OCI-LY3 (cell line): ENCODE data around the gene FSTL5.

ENCODE experiments used
- H2AFZ ChIP-seq: fragments of 200-600, 300-600 bp; shearing (Covaris generic); 2 replicates; pipeline ENCODE4 v1.6.0; 2014; ENCODE audit warnings: antibody characterized with exemption, low read depth, low read length
- H3K27ac ChIP-seq: fragments of 200-600, 300-600 bp; sonication (generic); 2 replicates; pipeline ENCODE4 v1.5.1; 2014; ENCODE audit warnings: mild to moderate bottlenecking, low read length, moderate library complexity, mixed read lengths
- H3K27me3 ChIP-seq: fragments of 200-600, 300-600 bp; sonication (generic); 2 replicates; pipeline ENCODE4 v1.6.1; 2014; ENCODE audit warnings: low read depth, low read length, mixed read lengths
- H3K36me3 ChIP-seq: fragments of 200-600, 300-600 bp; sonication (generic); replicated peaks from 2 replicates; pipeline ENCODE3; 2014; ENCODE audit warnings: low read depth, low read length, mixed read lengths
- H3K4me1 ChIP-seq: fragments of 300-600, 200-600 bp; sonication (generic); 2 replicates; pipeline ENCODE4 v1.6.1; 2014; ENCODE audit warnings: low read length, mixed read lengths
- H3K4me2 ChIP-seq: fragments of 200-600, 300-600 bp; sonication (generic); 2 replicates; pipeline ENCODE4 v1.6.1; 2014; ENCODE audit warnings: low read length, mixed read lengths
- H3K4me3 ChIP-seq: fragments of 300-600, 200-600 bp; sonication (generic); 2 replicates; pipeline ENCODE4 v1.5.1; 2014; ENCODE audit warnings: antibody characterized with exemption, mild to moderate bottlenecking, low read length, moderate library complexity
- H3K79me2 ChIP-seq: fragments of 300-600, 200-600 bp; shearing (Covaris generic); 2 replicates; pipeline ENCODE4 v1.6.1; 2014; ENCODE audit warnings: mild to moderate bottlenecking, low read length, mixed read lengths
- H3K9ac ChIP-seq: fragments of 300-600, 200-600 bp; shearing (Covaris generic); 2 replicates; pipeline ENCODE4 v1.6.0; 2014; ENCODE audit warnings: mild to moderate bottlenecking, low read length, moderate library complexity
- H3K9me3 ChIP-seq: fragments of 200-600, 300-600 bp; shearing (Covaris generic); 2 replicates; pipeline ENCODE4 v1.6.1; 2014; ENCODE audit warnings: low read length, mixed read lengths; ENCODE audit not compliant: insufficient read depth
- H4K20me1 ChIP-seq: fragments of 200-600, 300-600 bp; sonication (generic); 2 replicates; pipeline ENCODE4 v1.6.1; 2016; ENCODE audit warnings: low read length, mixed read lengths; ENCODE audit not compliant: insufficient read depth
- CTCF ChIP-seq: fragments of 200-600, 300-600 bp; sonication (generic); IDR thresholded peaks from 2 replicates; pipeline ENCODE4 v1.5.1; 2014; ENCODE audit warnings: antibody characterized with exemption, low read length, low read depth
- EZH2phosphoT487 ChIP-seq: fragments of 200-600 bp; shearing (Covaris generic); IDR thresholded peaks from 2 replicates; pipeline ENCODE4 v1.6.1; 2018; ENCODE audit warnings: antibody characterized with exemption, mixed run types, low read depth

The FSTL5 gene

GRCh38 chr4:161714022-161714751 lies 449.6 kb downstream of the FSTL5 start:
- no peak overlapping the region for H3K27ac ChIP-seq
- no peak overlapping the region for H3K9ac ChIP-seq
- H3K9me3 ChIP-seq = no peaks in the 10 kb centered on the region
- H3K36me3 ChIP-seq = no peaks in the 10 kb centered on the region
- H3K4me1 ChIP-seq = no peaks in the 10 kb centered on the region
- no peak overlapping the region for H3K4me3 ChIP-seq
- no peak overlapping the region for H2AFZ ChIP-seq
- no peaks in the 10 kb centered on the region for H4K20me1 ChIP-seq
- no peak overlapping the region for H3K4me2 ChIP-seq
- TF ChIP-seq CTCF (no peak), EZH2phosphoT487 (no peak)
- H3K79me2 ChIP-seq = no peaks in the 10 kb centered on the region
- no peaks in the 10 kb centered on the region for H3K27me3 ChIP-seq

DNA sequence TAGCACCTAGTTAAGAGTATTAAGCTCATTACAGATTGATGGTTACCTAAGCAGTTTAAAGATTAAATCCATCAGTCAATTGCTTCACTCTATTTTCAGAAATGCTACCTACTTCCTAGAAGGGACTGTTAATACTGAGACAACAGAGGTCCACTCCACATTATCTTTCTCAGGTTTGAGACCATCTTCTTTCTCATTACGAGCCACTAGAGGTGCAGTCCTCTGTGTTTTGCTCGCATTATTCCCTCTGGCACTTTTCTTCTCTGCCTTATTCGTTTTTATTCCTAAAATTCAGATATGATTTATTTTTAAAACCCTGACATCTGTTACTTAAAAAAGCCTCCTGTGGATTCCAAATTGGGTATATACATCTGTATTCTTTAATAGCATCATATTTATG lies 459.1 kb downstream of the FSTL5 start:
- Histone ChIP-seq H3K27ac (no peak overlapping the region), H3K4me3 (no peak overlapping the region), H2AFZ (peak overlapping the region; percentile 22; the same call in 1 of the 2 replicates), H4K20me1 (no peaks in the 10 kb centered on the region), H3K9ac (no peak overlapping the region), H3K36me3 (no peaks in the 10 kb centered on the region), H3K27me3 (no peaks in the 10 kb centered on the region), H3K9me3 (no peaks in the 10 kb centered on the region), H3K4me2 (peak overlapping the region; percentile 8; the same call in 1 of the 2 replicates), H3K4me1 (no peaks in the 10 kb centered on the region), H3K79me2 (no peaks in the 10 kb centered on the region)
- TF ChIP-seq EZH2phosphoT487 (no peak), CTCF (no peak)

- H4K20me1 ChIP-seq = no peaks in the 10 kb centered on the region
- no peak overlapping the region for H3K27ac ChIP-seq
- H3K4me2 ChIP-seq = no peak overlapping the region; the same call in 1 of the 2 replicates
- H2AFZ ChIP-seq = peak overlapping the region; percentile 22; the same call in 1 of the 2 replicates
- H3K4me1 ChIP-seq = no peaks in the 10 kb centered on the region
- H3K9me3 ChIP-seq = no peaks in the 10 kb centered on the region
- no peaks in the 10 kb centered on the region for H3K79me2 ChIP-seq
- no peak for TF ChIP-seq EZH2phosphoT487
- no peak for TF ChIP-seq CTCF
- no peak overlapping the region for H3K9ac ChIP-seq
- no peak overlapping the region for H3K4me3 ChIP-seq
- no peaks in the 10 kb centered on the region for H3K36me3 ChIP-seq
- H3K27me3 ChIP-seq = no peaks in the 10 kb centered on the region
Observed at GRCh38 chr4:161704040-161704439, 459.8 kb downstream of the FSTL5 start.

GRCh38 chr4:161702287-161702686 lies 461.5 kb downstream of the FSTL5 start:
- Histone ChIP-seq H3K36me3 (no peaks in the 10 kb centered on the region), H3K27ac (no peak overlapping the region), H3K9ac (no peak overlapping the region), H2AFZ (no peak overlapping the region; the same call in 1 of the 2 replicates), H3K9me3 (no peaks in the 10 kb centered on the region), H3K4me3 (no peak overlapping the region), H3K79me2 (no peaks in the 10 kb centered on the region), H3K4me1 (no peaks in the 10 kb centered on the region), H3K4me2 (no peak overlapping the region), H3K27me3 (no peaks in the 10 kb centered on the region), H4K20me1 (no peaks in the 10 kb centered on the region)
- TF ChIP-seq CTCF (peak; percentile 34), EZH2phosphoT487 (no peak)
